HG02763 (cell line): ENCODE measurements around the gene IGF1R.

Experiments used
- ATAC-seq: cut with Tn5 transposase; IDR thresholded peaks from one replicate; pipeline ENCODE4 v1.9.1; 2021; ENCODE audit warnings: mild to moderate bottlenecking, moderate library complexity; ENCODE audit not compliant: unreplicated experiment

IGF1R gene

DNA sequence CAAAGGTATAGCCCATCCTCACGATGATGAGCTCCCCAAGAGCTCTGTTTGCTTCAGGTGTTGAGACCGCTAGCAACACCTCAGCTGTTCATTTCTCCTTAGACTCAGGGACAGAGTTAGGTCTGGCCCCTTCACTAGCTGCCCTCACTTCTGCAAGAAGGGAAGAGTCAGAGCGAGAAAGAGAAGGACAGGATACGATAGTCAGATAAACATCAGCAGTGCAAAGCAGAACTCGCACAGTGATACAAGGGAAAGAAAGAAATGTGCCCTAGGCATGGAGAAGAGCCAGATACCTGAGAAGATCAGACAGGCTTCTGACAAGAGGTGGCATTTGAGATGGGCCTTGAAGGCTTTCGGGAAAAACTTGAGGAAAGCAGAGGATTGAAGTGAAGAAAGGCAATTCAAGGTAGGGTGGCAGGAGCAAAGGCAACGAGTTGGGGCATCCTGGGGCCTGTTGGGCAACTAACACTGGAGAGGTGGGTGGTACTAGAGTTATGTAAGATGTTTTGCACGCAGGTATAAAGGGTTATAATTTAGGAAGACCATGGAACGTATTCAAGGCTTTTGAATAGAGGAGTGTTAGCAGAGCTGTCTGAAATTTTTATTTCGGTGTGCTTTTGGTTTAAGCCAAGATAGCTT, 253.2 kb downstream of the IGF1R start:
- ATAC-seq = no peak

DNA sequence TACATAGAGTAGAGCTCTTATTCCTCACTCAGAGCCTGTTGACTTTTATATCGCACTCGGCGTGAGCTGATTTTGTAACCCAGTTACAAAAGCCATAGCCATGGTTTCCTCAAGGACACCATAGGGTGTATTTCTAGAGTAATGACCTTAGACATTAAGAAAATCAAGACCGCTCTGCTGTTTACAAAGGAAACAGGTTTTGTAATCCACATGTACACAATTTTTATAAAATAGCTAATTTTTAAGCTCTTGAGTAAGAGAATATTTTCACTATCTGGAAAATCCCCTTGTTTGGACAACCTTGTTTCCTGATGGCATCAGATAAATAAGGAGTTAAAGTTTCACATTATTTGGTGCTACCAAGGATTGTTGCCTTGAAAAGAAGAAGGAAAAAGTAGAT, 254.6 kb downstream of the IGF1R start:
- no peak for ATAC-seq

DNA sequence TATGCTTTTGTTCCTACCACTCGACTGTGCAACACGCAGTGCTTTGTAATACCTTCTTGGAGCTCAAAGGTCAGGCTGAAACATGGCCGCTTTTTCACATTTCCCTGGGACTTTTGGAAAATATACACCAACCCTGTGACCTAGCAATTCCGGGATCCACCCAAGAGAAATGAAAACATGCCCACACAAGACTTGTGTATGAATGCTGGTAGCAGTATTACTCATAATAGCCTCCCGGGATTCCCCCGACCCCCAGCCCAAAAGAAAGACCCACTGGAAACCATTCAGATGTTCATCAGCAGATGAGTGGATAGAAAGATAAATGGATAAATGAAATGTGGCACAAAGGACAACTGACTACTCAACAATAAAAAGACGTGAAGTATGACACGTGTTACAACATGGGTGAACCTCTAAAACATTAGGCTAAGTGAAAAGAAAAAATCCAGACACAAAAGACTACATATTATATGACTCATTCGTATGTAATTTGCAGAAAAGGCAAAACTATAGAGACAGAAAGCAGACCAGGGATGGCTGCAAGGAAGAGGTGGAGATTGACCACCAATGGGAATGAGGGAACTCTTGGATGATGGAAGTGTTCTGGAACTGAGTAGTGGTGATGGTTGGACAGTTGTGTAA, 255.2 kb downstream of the IGF1R start:
- no peak for ATAC-seq

DNA sequence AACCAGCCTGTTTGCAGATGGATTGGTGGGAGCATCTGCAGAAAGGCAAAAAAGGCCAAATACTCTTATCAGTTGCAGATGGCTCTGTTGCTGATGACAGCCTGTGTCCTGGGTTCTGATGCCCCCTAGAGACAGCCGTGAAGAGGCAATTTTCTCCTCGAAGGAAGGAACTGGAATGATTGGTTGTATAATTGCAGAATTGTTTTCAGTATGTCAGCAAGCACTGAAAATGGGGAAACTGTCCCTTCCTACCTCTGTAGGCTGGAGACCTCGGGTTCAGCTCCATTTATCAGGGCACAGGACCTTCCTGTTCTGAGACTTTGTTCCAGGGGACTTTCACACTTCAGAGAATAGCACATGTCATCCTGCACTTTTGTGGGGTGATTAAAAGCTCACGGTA, 256.2 kb downstream of the IGF1R start:
- ATAC-seq = no peak

DNA sequence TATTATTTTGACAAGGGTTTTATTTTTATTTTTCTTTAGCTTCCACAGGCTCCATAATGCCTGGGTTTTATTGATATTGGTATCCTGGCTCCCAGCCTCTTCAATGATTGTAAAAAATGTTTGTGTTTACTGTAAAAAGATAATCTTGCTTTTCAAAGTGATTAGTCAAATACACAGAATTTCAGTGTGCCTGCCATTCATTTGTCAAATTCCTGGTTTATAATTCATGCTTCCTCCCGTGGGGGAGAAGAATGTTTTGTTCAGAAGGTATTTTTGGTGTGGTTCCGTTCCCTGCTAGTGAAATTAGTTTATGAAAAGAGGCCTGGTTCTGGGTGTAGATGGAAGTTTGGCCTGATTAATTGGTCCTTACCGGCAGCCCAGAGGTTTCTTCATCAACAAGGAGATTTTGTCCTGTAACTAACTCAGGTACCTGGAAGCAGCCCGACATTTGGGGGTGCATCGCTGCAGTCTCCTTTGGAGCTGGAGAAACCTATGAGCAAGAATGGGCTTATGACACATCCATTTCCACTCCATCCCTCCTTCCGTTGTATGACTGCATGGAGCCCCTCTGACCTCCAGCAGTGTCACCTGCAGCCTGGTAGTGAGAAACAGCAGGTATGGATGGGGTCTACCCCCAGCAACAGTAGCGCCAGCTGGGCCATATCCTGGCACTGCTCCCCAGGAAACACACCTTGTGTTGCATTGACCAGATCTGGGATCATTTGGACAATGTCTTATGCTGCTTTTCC, 257.8 kb downstream of the IGF1R start:
- ATAC-seq = no peak

DNA sequence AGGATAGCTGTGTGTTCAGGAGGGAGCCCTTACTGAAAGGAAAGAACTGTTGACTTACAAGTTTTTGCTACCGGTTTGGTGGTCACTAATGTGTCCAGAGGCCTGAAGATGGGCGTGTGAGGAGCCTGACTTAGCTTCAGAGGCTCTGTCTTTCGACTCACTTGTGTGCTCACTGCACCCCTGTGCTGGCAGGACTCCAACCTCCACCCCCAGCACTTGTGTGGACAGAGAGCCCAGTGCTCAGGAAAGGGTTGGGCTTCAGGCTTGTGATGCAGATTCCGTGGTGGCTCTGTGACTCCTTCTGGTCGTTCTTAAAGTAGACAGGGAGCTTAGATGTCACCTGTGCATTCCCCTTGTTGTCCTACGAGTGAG, 258.4 kb downstream of the IGF1R start:
- no peak for ATAC-seq

DNA sequence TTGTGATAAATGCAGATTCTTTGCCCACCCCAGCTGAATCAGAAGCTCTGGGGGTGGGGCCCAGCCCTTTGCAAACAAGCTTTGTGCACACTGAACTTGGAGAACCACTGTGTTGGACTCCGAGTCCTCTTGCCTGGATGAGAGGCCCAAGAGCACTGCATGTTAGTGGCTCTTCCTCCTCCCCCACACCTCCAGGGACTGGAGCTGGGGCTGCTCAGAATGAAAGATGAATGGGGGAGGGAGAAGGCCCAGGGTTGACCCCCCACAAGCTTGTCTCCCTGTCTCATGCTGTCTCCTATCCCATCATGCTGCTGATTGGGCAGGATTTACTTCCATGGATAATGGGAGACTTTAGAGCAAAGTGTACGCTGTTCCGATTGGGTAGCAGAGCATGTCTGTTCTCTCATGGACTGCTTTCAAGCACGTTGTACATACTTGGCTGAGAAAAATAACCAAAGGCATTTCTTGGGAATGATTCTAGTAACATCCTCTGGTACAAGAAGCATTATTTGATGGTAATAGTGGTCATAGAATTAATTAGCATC, 259.7 kb downstream of the IGF1R start:
- no peak for ATAC-seq

DNA sequence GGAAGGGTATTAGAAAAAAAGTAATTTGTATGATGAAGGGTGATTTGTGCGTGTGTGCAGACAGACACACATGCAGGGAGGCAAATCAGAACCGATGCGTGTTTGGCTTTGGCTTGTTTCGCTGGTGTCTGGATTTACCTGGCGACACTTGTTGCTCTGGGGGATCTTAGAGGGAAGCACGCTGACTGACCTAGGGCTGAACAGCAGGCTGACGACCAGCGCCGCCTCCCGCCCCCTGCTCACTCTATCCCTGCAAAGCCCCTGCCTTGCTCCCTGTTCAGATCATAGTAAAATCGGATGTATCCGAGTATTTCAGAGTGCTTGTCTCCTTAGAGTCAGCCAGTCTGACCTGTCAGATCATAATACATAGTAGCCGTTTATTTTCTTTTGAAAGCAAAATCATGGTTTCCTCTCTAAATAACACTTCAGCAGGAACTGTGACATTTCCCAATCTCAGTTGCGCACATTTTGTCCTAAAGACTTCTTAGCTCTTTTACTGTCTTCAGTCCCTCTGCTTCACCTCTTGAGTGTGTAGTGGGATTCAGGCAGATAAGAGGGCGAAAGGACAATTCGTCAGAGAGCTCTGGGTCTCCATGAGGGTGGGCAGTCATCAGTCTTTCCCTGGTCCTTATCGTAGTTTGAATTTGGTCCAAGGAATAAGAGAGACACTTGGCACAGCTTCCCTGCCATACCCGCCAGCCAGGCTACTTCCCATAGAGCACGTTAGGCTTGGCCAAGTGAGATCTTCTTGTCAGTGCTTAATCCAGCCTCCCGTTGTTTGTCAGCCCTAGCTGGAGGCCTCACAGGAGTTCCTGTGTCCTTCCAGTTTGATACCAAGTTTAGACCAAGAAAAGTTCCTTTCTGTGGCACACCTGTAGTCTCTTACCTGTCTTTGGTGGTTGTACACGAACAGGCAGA, 261.9 kb downstream of the IGF1R start:
- ATAC-seq = no peak

DNA sequence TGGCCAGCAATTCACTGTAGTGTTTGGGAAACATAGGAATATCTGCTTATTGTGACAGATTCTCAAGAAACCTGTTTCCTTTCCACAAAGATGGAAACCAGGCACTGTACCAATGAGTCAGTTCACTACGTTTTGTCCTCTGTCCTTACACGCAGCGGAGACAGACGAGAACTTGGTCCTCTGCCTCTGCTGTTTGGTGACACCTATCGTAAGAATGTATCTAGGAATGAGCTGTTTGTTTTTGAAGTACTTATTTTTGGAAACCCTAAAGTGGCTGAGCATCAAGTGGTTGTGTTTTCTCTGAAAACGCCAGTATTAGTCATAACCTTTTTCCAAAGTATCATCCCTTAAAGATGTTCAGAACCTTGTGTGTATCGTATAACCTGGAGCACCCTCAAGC, 266.3 kb downstream of the IGF1R start:
- no peak for ATAC-seq

DNA sequence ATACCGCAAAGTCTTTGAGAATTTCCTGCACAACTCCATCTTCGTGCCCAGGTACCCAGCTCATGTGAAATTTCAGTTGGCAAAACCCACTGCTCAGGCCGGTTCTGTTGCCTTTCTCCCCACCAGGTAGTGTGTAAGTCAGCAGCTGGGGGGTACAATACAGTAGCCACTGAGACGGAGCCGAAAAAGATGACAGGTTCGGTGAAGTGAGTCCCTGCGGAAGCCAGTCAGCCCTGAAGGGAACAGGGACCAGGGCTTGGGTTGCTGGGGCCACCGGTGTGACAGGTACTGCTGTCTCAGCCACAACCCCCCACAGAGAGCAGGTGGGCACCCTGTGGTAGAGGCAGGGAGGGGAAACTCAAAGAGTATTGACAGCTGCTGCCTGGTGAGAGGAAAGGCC, 268.5 kb downstream of the IGF1R start:
- no peak for ATAC-seq

- no peak for ATAC-seq
These were observed 269.1 kb downstream of the IGF1R start for GRCh38 chr15:98917417-98917816.

DNA sequence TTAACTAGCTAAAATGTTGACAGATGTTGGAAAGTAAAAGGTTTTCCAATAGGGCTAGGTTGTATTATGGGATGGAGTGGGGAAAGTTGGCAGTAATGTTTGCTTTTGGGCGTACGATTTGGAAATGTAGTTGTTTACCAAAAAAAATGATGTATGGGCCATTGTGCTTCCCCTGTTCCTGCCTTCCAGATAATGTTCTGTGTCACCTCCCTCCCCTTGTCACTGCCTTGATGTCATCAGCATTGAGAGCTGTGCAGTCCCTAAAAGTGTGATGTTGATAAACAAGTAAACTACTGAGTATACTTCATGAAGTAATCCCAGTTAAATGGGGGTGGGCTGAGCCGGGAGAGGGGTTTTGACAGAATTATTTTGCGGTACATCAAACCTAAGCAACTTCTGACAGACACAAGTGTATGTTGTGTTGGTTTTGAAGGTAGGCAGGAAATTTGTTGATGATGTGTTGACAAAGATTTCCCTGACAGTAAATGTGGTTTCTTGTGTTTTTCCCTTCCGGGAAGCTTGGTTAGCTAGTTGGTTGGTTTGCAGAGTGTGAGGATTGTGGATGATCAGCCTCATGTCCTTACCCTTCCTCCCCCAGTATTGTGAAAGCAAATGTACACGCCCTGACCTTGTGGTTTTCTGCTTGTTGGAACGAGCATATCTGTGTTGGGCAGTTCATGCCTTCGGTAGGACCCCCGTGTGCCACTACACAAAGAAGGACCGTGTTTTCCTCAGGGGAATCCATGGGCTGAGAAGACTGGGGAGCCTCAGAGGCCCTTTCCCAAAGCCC, 271.9 kb downstream of the IGF1R start:
- ATAC-seq = no peak

- no peak for ATAC-seq
These were observed 274.8 kb downstream of the IGF1R start for GRCh38 chr15:98923171-98923570.

DNA sequence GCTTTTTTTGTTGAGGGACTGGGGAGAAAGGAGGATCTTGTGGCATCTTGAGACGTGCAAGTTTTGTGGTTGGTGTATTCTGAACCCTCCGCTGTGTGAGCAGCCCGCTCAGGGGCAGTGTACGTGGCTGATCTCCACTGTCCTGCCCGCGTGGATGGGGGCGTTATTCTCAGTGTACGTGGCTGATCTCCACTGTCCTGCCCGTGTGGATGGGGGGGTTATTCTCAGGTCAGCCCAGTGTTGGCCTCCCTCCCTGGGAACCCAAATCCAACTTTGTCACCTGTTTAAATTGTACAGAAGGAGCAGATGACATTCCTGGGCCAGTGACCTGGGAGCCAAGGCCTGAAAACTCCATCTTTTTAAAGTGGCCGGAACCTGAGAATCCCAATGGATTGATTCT, 275.2 kb downstream of the IGF1R start:
- no peak for ATAC-seq

DNA sequence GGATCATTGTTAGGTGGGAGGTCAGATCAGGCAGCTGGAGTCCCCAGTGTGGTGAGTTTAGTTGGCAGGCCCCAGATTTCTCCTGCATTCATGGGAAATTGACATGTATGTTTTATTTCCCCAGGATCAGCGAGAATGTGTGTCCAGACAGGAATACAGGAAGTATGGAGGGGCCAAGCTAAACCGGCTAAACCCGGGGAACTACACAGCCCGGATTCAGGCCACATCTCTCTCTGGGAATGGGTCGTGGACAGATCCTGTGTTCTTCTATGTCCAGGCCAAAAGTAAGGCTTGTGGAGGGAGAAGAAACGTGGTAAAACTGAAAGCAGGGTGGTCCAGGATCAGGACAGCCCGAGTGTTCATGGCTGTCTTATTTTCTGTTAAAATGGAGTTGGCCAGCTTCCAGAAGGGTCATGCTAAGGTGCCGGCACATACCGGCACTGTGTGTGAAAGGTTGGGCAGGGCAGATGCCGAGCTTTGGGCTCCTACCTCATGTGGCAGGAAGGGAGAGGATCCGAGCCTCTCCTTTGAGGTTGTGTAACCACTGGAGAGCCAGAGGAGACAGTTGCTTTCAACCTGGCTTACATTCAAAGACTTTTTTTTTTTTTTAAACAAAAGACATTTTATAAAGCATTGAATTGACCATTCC, 276.2 kb downstream of the IGF1R start:
- no peak for ATAC-seq

GRCh38 chr15:98926236-98926635, 277.9 kb downstream of the IGF1R start:
- no peak for ATAC-seq

GRCh38 chr15:98927022-98927421, 278.7 kb downstream of the IGF1R start:
- no peak for ATAC-seq

DNA sequence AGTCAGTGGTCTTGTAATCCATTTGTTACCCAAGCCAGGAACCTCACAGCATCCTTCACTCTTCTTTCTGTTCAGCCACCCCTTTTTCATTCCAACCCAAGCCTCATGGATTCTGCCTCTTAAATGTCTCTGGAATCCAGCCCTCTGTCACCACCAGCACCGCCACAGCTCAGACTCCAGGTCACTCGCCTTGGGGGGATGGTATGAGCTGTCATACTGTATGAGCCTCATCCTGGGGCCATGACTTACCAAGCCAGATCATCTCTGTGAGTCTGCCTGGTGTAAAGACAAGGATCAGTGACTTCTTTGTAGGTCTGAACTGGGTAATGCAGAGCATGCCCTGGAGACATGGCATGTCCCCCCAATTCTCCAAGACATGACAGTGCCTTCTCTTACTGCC, 279.7 kb downstream of the IGF1R start:
- no peak for ATAC-seq

DNA sequence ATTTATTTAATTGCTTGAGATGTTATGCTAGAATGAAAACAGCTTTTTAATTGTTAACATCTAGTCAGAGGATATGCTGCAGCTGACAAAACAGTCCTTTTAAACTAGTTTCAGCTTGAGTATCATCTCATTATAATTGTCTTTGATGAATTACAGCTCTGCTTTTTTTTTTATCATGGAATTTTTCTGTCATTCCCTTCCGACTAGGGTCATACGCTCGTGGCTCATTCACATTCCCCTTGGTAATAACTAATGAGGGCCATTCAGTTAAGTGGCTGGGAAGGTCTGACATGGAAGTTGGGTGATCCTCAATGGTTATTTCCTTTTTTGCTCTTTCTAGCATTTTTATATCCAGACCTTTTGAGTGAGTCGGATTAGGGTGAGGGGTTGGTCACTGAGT, 282.2 kb downstream of the IGF1R start:
- ATAC-seq = no peak

- no peak for ATAC-seq
These were observed 282.7 kb downstream of the IGF1R start for GRCh38 chr15:98931004-98931403.
